B cell (primary cell): ENCODE measurements around the gene ZNF507. TPM values are rescaled to one million over a fixed set of nuclear protein-coding genes. Genes with fewer than 3 reads are reported as not detected.

Experiments
- ATAC-seq: fragments of 200-7000 bp; cut with Tn5 transposase; one replicate; pipeline ENCODE4 v1.10.0; 2021; ENCODE audit warnings: low read depth, mild to moderate bottlenecking, moderate number of reproducible peaks, moderate library complexity
- CTCF ChIA-PET: fragments of 350-600 bp; sonication (Branson Sonifier 250); formaldehyde crosslinking; loops from one replicate; lab custom pipeline; 2021; ENCODE audit warnings: antibody characterized with exemption, inconsistent platforms; lab: Charles Lee
- POLR2A ChIA-PET: fragments of 350-600 bp; sonication (Branson Sonifier 250); formaldehyde crosslinking; loops from one replicate; lab custom pipeline; 2021; ENCODE audit warnings: antibody characterized with exemption; lab: Charles Lee
- DNase-seq: peaks from one replicate; pipeline ENCODE4 v3.0.0; 2013
- H2AFZ ChIP-seq: 2 replicates; pipeline ENCODE4 v1.6.1; 2012; ENCODE audit warnings: mild to moderate bottlenecking, low read depth, low read length; ENCODE audit not compliant: insufficient read depth, poor library complexity, severe bottlenecking
- H3K27ac ChIP-seq, 2 donors: 1 replicate in 1 of 2; 2 replicates in 1 of 2; pipeline ENCODE4 v1.5.1; 2012 to 2013; ENCODE audit warnings: low read length in 2 of 2, mild to moderate bottlenecking in 2 of 2, moderate library complexity in 1 of 2
- H3K27me3 ChIP-seq, 4 experiments: fragments of 200-600 bp in 1 of 4; sonication (generic) in 1 of 4; replicated peaks in 1 of 4; 1 replicate in 2 of 4; 2 replicates in 2 of 4; pipeline versions ENCODE4 v1.6.1 to v1.7.0; 2013 to 2016; ENCODE audit warnings: low read length in 3 of 4, mild to moderate bottlenecking in 2 of 4, mixed read lengths in 1 of 4, moderate library complexity in 1 of 4; ENCODE audit not compliant: insufficient read depth in 4 of 4, control insufficient read depth in 3 of 4; ENCODE audit errors: control extremely low read depth in 1 of 4
- H3K36me3 ChIP-seq, 2 experiments: replicated peaks in 1 of 2; 1 replicate in 1 of 2; 2 replicates in 1 of 2; pipeline versions ENCODE4 v1.6.1 to v1.7.1; 2013; ENCODE audit warnings: low read length in 1 of 2; ENCODE audit not compliant: insufficient read depth in 2 of 2, control insufficient read depth in 1 of 2; ENCODE audit errors: control extremely low read depth in 1 of 2, extremely low read depth in 1 of 2
- H3K4me1 ChIP-seq, 2 donors: fragments of 200-600 bp in 1 of 2; sonication (generic) in 1 of 2; 1 replicate in 1 of 2; 2 replicates in 1 of 2; pipeline versions ENCODE4 v1.5.1 to v1.6.1; 2013 to 2017; ENCODE audit warnings: low read length in 2 of 2; ENCODE audit not compliant: control insufficient read depth in 2 of 2, insufficient read depth in 2 of 2
- H3K4me2 ChIP-seq: replicated peaks from 2 replicates; pipeline ENCODE3; 2012; ENCODE audit warnings: mild to moderate bottlenecking, low read depth, low read length; ENCODE audit not compliant: poor library complexity, severe bottlenecking
- H3K4me3 ChIP-seq, 5 experiments: fragments of 200-600 bp in 1 of 5; sonication (generic) in 1 of 5; 1 replicate in 3 of 5; 2 replicates in 2 of 5; pipeline versions ENCODE4 v1.5.1 to v1.7.0; 2011 to 2016; ENCODE audit warnings: low read length in 4 of 5, mild to moderate bottlenecking in 4 of 5, low read depth in 2 of 5, control low read depth in 1 of 5, moderate library complexity in 1 of 5; ENCODE audit not compliant: insufficient read depth in 1 of 5; ENCODE audit errors: control extremely low read depth in 1 of 5, extremely low read depth in 1 of 5
- H3K79me2 ChIP-seq: fragments of 200-600 bp; sonication (generic); one replicate; pipeline ENCODE4 v1.6.0; 2016; ENCODE audit warnings: low read length; ENCODE audit not compliant: control insufficient read depth, insufficient read depth
- H3K9ac ChIP-seq: fragments of 200-600 bp; sonication (generic); 2 replicates; pipeline ENCODE4 v1.6.1; 2017; ENCODE audit warnings: mild to moderate bottlenecking, low read length, moderate library complexity
- H3K9me3 ChIP-seq, 3 donors: one replicate each; pipeline versions ENCODE4 v1.6.1 to v1.7.1; 2013; ENCODE audit warnings: low read length in 2 of 3; ENCODE audit not compliant: control insufficient read depth in 2 of 3, insufficient read depth in 1 of 3; ENCODE audit errors: control extremely low read depth in 1 of 3
- H4K20me1 ChIP-seq: 2 replicates; pipeline ENCODE4 v1.6.0; 2012; ENCODE audit warnings: mild to moderate bottlenecking, low read length; ENCODE audit not compliant: insufficient read depth, control insufficient read depth, poor library complexity, severe bottlenecking
- H3K27ac Mint-ChIP-seq: one replicate; pipeline ENCODE4 v1.8.0; 2021; ENCODE audit warnings: mixed read lengths
- H3K27me3 Mint-ChIP-seq: one replicate; pipeline ENCODE4 v1.8.0; 2021; ENCODE audit warnings: mixed read lengths
- H3K4me1 Mint-ChIP-seq: one replicate; pipeline ENCODE4 v1.8.0; 2021; ENCODE audit warnings: mixed read lengths
- H3K4me3 Mint-ChIP-seq: one replicate; pipeline ENCODE4 v1.8.0; 2021; ENCODE audit warnings: mixed read lengths
- H3K9me3 Mint-ChIP-seq: one replicate; pipeline ENCODE4 v1.8.0; 2022; ENCODE audit warnings: mixed read lengths; ENCODE audit not compliant: insufficient read depth
- CTCF ChIP-seq: fragments of 200-600 bp; IDR thresholded peaks from one replicate; pipeline ENCODE4 v1.8.0; 2022; ENCODE audit warnings: antibody characterized with exemption, mild to moderate bottlenecking
- EZH2 ChIP-seq: IDR thresholded peaks from 2 replicates; pipeline ENCODE4 v1.6.1; 2012; ENCODE audit warnings: borderline replicate concordance, low read depth, mild to moderate bottlenecking, moderate library complexity, low read length; ENCODE audit not compliant: insufficient read depth, poor library complexity, severe bottlenecking
- WGBS: methylation state at CpG from one replicate; pipeline ENCODE4 v1.1.5; 2013; ENCODE audit warnings: missing lambda C conversion rate; ENCODE audit not compliant: insufficient coverage; 5-methylcytosine and 5-hydroxymethylcytosine counted together
- intact Hi-C: fragments of 100-400 bp; cut with micrococcal nuclease; formaldehyde crosslinking; loops from one replicate; pipeline ENCODE4 v1.10.0; 2022
- polyA plus RNA-seq: library from polyadenylated mRNA; depleted of rRNA; stranded (reverse); fragments of >200 nt; gene quantifications from 2 replicates; pipeline ENCODE4 v1.2.3, GENCODE V29; 2012
- total RNA-seq, 2 donors: library from RNA; stranded (reverse); fragments of 120-200 nt in 1 of 2; gene quantifications; 1 replicate in 1 of 2; 2 replicates in 1 of 2; pipeline versions ENCODE4 v1.2.3 to v1.2.4, GENCODE V29; 2013 to 2022

ZNF507 gene
- total and polyA plus RNA-seq, 2 donors (not counting 1 experiment from before 2014, with no cell fraction given): 13.6 to 38.6 TPM

- no peaks in the 10 kb centered on the region for H3K27me3 Mint-ChIP-seq
- ChIA-PET CTCF (interaction anchor here (0.5 to 2.2 kb wide), 19 partner anchors 9 to 281 kb away, joined by 3 to 11 read pairs (median 4); no protein-coding TSS in a partner anchor), POLR2A (no interaction called here)
- TF ChIP-seq EZH2 (no peak), CTCF (peak; percentile 80)
- H3K9me3 Mint-ChIP-seq: no peaks in the 10 kb centered on the region
- 72% methylated on average over 15 of the region's 18 CpGs for WGBS
- no peaks in the 10 kb centered on the region for H3K36me3 ChIP-seq
- H3K9me3 ChIP-seq: peaks cover 0 to 11% (median 0%) of the 10 kb centered on the region in 3 donors
- H3K27ac Mint-ChIP-seq: no peak overlapping the region
- no peaks in the 10 kb centered on the region for H3K4me1 Mint-ChIP-seq
- H3K4me3 ChIP-seq: no peak overlapping the region
- no peaks in the 10 kb centered on the region for H3K79me2 ChIP-seq
- H3K4me1 ChIP-seq: peaks cover 0 to 4% of the 10 kb centered on the region in 2 donors
- H3K27me3 ChIP-seq: peaks cover 0 to 6% (median 0%) of the 10 kb centered on the region in 4 experiments
- DNase-seq: peak; percentile 57
- H3K4me2 ChIP-seq: no peak overlapping the region
- H3K4me3 Mint-ChIP-seq: no peak overlapping the region
- no peaks in the 10 kb centered on the region for H4K20me1 ChIP-seq
- H3K9ac ChIP-seq: no peak overlapping the region
- intact Hi-C loops: loop anchor here (2.0 kb wide), 1 partner anchor 17 kb away; no protein-coding TSS in a partner anchor
- H2AFZ ChIP-seq: no peak overlapping the region
- ATAC-seq: peak; percentile 82
- no peak overlapping the region for H3K27ac ChIP-seq
Measured at GRCh38 chr19:32339988-32340874, 5.2 kb upstream of the ZNF507 start.

GRCh38 chr19:32342695-32343094, 2.7 kb upstream of the ZNF507 start:
- DNase-seq (no peak), ATAC-seq (no peak)
- Histone ChIP-seq H3K4me1 (peaks cover 14 to 23% of the 10 kb centered on the region in 2 donors), H3K9ac (no peak overlapping the region), H3K4me3 (no peak overlapping the region), H3K4me2 (no peak overlapping the region), H3K36me3 (peaks cover 4 to 6% of the 10 kb centered on the region in 2 experiments), H3K79me2 (peaks cover 19% of the 10 kb centered on the region), H3K27ac (no peak overlapping the region), H2AFZ (no peak overlapping the region), H4K20me1 (no peaks in the 10 kb centered on the region), H3K27me3 (peaks cover 0 to 6% (median 0%) of the 10 kb centered on the region in 4 experiments), H3K9me3 (peaks cover 0 to 12% (median 0%) of the 10 kb centered on the region in 3 donors)
- Mint-ChIP-seq H3K4me1 (peaks cover 17% of the 10 kb centered on the region), H3K4me3 (no peak overlapping the region), H3K27me3 (no peaks in the 10 kb centered on the region), H3K9me3 (no peaks in the 10 kb centered on the region), H3K27ac (no peak overlapping the region)
- ChIA-PET CTCF (no interaction called here), POLR2A (no interaction called here)
- intact Hi-C loops: no loop called here
- no CpG with 5 or more reads among the region's 2 CpGs for WGBS
- TF ChIP-seq CTCF: no peak
- no peak for TF ChIP-seq EZH2
